Muscle of leg (tissue), 11 donors: ENCODE data around the gene CCNT1. TPM values are rescaled to one million over a fixed set of nuclear protein-coding genes. Genes with fewer than 3 reads are reported as not detected.
"Not testable (repeated sequence)": the region's sequence is repeated elsewhere in the genome, so short reads cannot be mapped to it uniquely, and the experiment has no call there.

ENCODE experiments used
- DNase-seq: peaks from one replicate; pipeline ENCODE4 v3.0.0; 2013
- H3K27ac ChIP-seq: one replicate; pipeline ENCODE4 v1.5.1; 2013; ENCODE audit warnings: mild to moderate bottlenecking, low read length, control low read depth
- H3K27me3 ChIP-seq: one replicate; pipeline ENCODE4 v1.6.1; 2013; ENCODE audit warnings: low read length; ENCODE audit not compliant: control insufficient read depth, insufficient read depth
- H3K36me3 ChIP-seq: one replicate; pipeline ENCODE4 v1.6.1; 2013; ENCODE audit warnings: low read length; ENCODE audit not compliant: control insufficient read depth, insufficient read depth
- H3K4me1 ChIP-seq: one replicate; pipeline ENCODE4 v1.6.1; 2013; ENCODE audit warnings: low read length; ENCODE audit not compliant: control insufficient read depth, insufficient read depth
- H3K4me3 ChIP-seq: one replicate; pipeline ENCODE4 v1.5.1; 2013; ENCODE audit warnings: low read length, control low read depth
- H3K9me3 ChIP-seq: replicated peaks from 2 replicates; pipeline ENCODE4 v1.6.1; 2013; ENCODE audit warnings: low read depth, low read length; ENCODE audit not compliant: control insufficient read depth
- WGBS: methylation state at CpG from one replicate; pipeline ENCODE4 v1.1.5; 2013; ENCODE audit warnings: missing lambda C conversion rate; ENCODE audit not compliant: insufficient coverage; 5-methylcytosine and 5-hydroxymethylcytosine counted together
- polyA plus RNA-seq, 8 donors: library from polyadenylated mRNA; unstranded; fragments of 120-200 nt; gene quantifications; one replicate each; pipeline versions ENCODE4 v1.2.1 to v1.2.3, GENCODE V29; 2013; ENCODE audit warnings: inconsistent platforms in 1 of 8, low replicate concordance in 1 of 8; ENCODE audit not compliant: insufficient read length in 8 of 8, insufficient read depth in 1 of 8
- total RNA-seq: library from RNA; stranded (reverse); fragments of 120-200 nt; gene quantifications from one replicate; pipeline ENCODE4 v1.2.4, GENCODE V29; 2013

CCNT1 gene
- total and polyA plus RNA-seq, 9 donors = 13.3 to 19.6 (median 16.4) TPM

GRCh38 chr12:48683534-48683933 is 33.0 kb downstream of the CCNT1 start:
- no CpG with 5 or more reads among the region's 4 CpGs for WGBS
- peaks cover 20% of the 10 kb centered on the region for H3K36me3 ChIP-seq
- peaks cover 17% of the 10 kb centered on the region for H3K4me1 ChIP-seq
- no peak for DNase-seq
- H3K4me3 ChIP-seq = no peak overlapping the region
- no peak overlapping the region for H3K27ac ChIP-seq
- no peaks in the 10 kb centered on the region for H3K9me3 ChIP-seq
- no peaks in the 10 kb centered on the region for H3K27me3 ChIP-seq

- H3K36me3 ChIP-seq = peaks cover 20% of the 10 kb centered on the region
- no peak overlapping the region for H3K27ac ChIP-seq
- no CpG with 5 or more reads among the region's 2 CpGs for WGBS
- H3K9me3 ChIP-seq = no peaks in the 10 kb centered on the region
- peaks cover 17% of the 10 kb centered on the region for H3K4me1 ChIP-seq
- H3K27me3 ChIP-seq = no peaks in the 10 kb centered on the region
- no peak for DNase-seq
- peak overlapping the region; percentile 90 for H3K4me3 ChIP-seq
These were observed 33.6 kb downstream of the CCNT1 start for GRCh38 chr12:48682927-48683326.

- Histone ChIP-seq H3K4me3 (peak overlapping the region; percentile 90), H3K4me1 (peaks cover 17% of the 10 kb centered on the region), H3K36me3 (peaks cover 20% of the 10 kb centered on the region), H3K27ac (peak overlapping the region; percentile 49)
- not testable (repeated sequence) for DNase-seq, H3K27me3 ChIP-seq, H3K9me3 ChIP-seq
- 0% methylated on average over 10 of the region's 19 CpGs for WGBS
These were observed 34.0 kb downstream of the CCNT1 start for GRCh38 chr12:48682533-48682905.

- peaks cover 17% of the 10 kb centered on the region for H3K4me1 ChIP-seq
- DNase-seq = peak; percentile 100
- 0% methylated on average over 61 of the region's 64 CpGs for WGBS
- peak within 1 kb of the TSS; percentile 99 for H3K27ac ChIP-seq
- peaks cover 20% of the 10 kb centered on the region for H3K36me3 ChIP-seq
- peak within 1 kb of the TSS; percentile 90 for H3K4me3 ChIP-seq
- H3K27me3 ChIP-seq = no peaks in the 10 kb centered on the region
- no peaks in the 10 kb centered on the region for H3K9me3 ChIP-seq
These were observed 34.6 kb downstream of the CCNT1 start, which contains the start of gene KANSL2 for GRCh38 chr12:48681710-48682532. TSS of gene KANSL2 (minus strand) at chr12:48682238. CDS start at chr12:48681632, 606 bp downstream.

GRCh38 chr12:48681399-48681709 is 35.2 kb downstream of the CCNT1 start:
- WGBS = 0% methylated on average over 7 of the region's 11 CpGs
- no peak for DNase-seq

GRCh38 chr12:48680861-48681260 is 35.6 kb downstream of the CCNT1 start:
- Histone ChIP-seq H3K9me3 (no peaks in the 10 kb centered on the region), H3K27ac (peak overlapping the region; percentile 99), H3K4me3 (peak overlapping the region; percentile 90), H3K4me1 (peaks cover 17% of the 10 kb centered on the region), H3K27me3 (no peaks in the 10 kb centered on the region), H3K36me3 (peaks cover 24% of the 10 kb centered on the region)
- DNase-seq = no peak
- 80% methylated on average over 9 of the region's 13 CpGs for WGBS

More at GRCh38 chr12:48681399-48681709, 35.2 kb downstream of the CCNT1 start:
- Histone ChIP-seq H3K9me3 (no peaks in the 10 kb centered on the region), H3K27ac (peak overlapping the region; percentile 99), H3K36me3 (peaks cover 20% of the 10 kb centered on the region), H3K27me3 (no peaks in the 10 kb centered on the region), H3K4me1 (peaks cover 17% of the 10 kb centered on the region), H3K4me3 (peak overlapping the region; percentile 90)

- H3K36me3 ChIP-seq = peaks cover 31% of the 10 kb centered on the region
- H3K4me1 ChIP-seq = peaks cover 17% of the 10 kb centered on the region
- no peak overlapping the region for H3K4me3 ChIP-seq
- no peak overlapping the region for H3K27ac ChIP-seq
- H3K27me3 ChIP-seq = no peaks in the 10 kb centered on the region
- no peaks in the 10 kb centered on the region for H3K9me3 ChIP-seq
- 77% methylated on average over 3 of the region's 3 CpGs for WGBS
- DNase-seq = no peak
These were observed 37.8 kb downstream of the CCNT1 start for GRCh38 chr12:48678551-48679185.

GRCh38 chr12:48671231-48671856 is 45.2 kb downstream of the CCNT1 start:
- WGBS = 82% methylated on average over 5 of the region's 8 CpGs
- Histone ChIP-seq H3K36me3 (peaks cover 59% of the 10 kb centered on the region), H3K9me3 (no peaks in the 10 kb centered on the region), H3K27ac (no peak overlapping the region), H3K4me1 (no peaks in the 10 kb centered on the region), H3K4me3 (no peak overlapping the region), H3K27me3 (no peaks in the 10 kb centered on the region)
- DNase-seq = no peak

GRCh38 chr12:48668996-48669395 is 47.5 kb downstream of the CCNT1 start:
- peaks cover 64% of the 10 kb centered on the region for H3K36me3 ChIP-seq
- 88% methylated on average over 9 of the region's 14 CpGs for WGBS
- H3K9me3 ChIP-seq = no peaks in the 10 kb centered on the region
- no peak for DNase-seq
- no peak overlapping the region for H3K4me3 ChIP-seq
- no peaks in the 10 kb centered on the region for H3K4me1 ChIP-seq
- no peaks in the 10 kb centered on the region for H3K27me3 ChIP-seq
- H3K27ac ChIP-seq = no peak overlapping the region

- H3K9me3 ChIP-seq = no peaks in the 10 kb centered on the region
- WGBS = no CpG with 5 or more reads among the region's 4 CpGs
- no peak overlapping the region for H3K27ac ChIP-seq
- peaks cover 49% of the 10 kb centered on the region for H3K36me3 ChIP-seq
- H3K4me1 ChIP-seq = no peaks in the 10 kb centered on the region
- H3K4me3 ChIP-seq = no peak overlapping the region
- no peaks in the 10 kb centered on the region for H3K27me3 ChIP-seq
- no peak for DNase-seq
These were observed 56.6 kb downstream of the CCNT1 start for GRCh38 chr12:48659863-48660262.
